BLaER1 (cell line): ENCODE data around the gene HEG1.

Source experiments
- H3K27ac ChIP-seq: shearing (Covaris generic); formaldehyde crosslinking; 2 replicates; pipeline ENCODE4 v1.8.1; 2022
- H3K27me3 ChIP-seq: shearing (Covaris generic); formaldehyde crosslinking; 2 replicates; pipeline ENCODE4 v1.8.1; 2022
- H3K36me3 ChIP-seq: shearing (Covaris generic); formaldehyde crosslinking; 2 replicates; pipeline ENCODE4 v1.8.1; 2022
- H3K4me1 ChIP-seq: shearing (Covaris generic); formaldehyde crosslinking; 2 replicates; pipeline ENCODE4 v1.8.1; 2022
- H3K4me2 ChIP-seq: shearing (Covaris generic); formaldehyde crosslinking; 2 replicates; pipeline ENCODE4 v1.8.1; 2022
- H3K4me3 ChIP-seq: shearing (Covaris generic); formaldehyde crosslinking; 2 replicates; pipeline ENCODE4 v1.8.1; 2022
- H3K9ac ChIP-seq: shearing (Covaris generic); formaldehyde crosslinking; 2 replicates; pipeline ENCODE4 v1.8.1; 2022
- H3K9me3 ChIP-seq: shearing (Covaris generic); formaldehyde crosslinking; 2 replicates; pipeline ENCODE4 v1.8.1; 2022
- H4K20me1 ChIP-seq: shearing (Covaris generic); formaldehyde crosslinking; 2 replicates; pipeline ENCODE4 v1.8.1; 2022
- Cebpa-rat ChIP-seq: shearing (Covaris generic); IDR thresholded peaks from 2 replicates; pipeline ENCODE4 v1.8.1; 2022

HEG1 gene

GRCh38 chr3:124978627-124979026 lies 77.2 kb downstream of the HEG1 start:
- H3K9me3 ChIP-seq, result no peaks in the 10 kb centered on the region
- no peak overlapping the region for H3K27ac ChIP-seq
- no peak overlapping the region for H3K4me2 ChIP-seq
- H3K27me3 ChIP-seq, result no peaks in the 10 kb centered on the region
- H3K9ac ChIP-seq, result no peak overlapping the region
- H4K20me1 ChIP-seq, result no peaks in the 10 kb centered on the region
- H3K36me3 ChIP-seq, result peaks cover 22% of the 10 kb centered on the region
- H3K4me1 ChIP-seq, result peaks cover 19% of the 10 kb centered on the region
- no peak for TF ChIP-seq Cebpa-rat
- H3K4me3 ChIP-seq, result no peak overlapping the region

- H3K4me2 ChIP-seq, result no peak overlapping the region
- H3K27me3 ChIP-seq, result no peaks in the 10 kb centered on the region
- H4K20me1 ChIP-seq, result no peaks in the 10 kb centered on the region
- H3K9me3 ChIP-seq, result no peaks in the 10 kb centered on the region
- H3K9ac ChIP-seq, result no peak overlapping the region
- TF ChIP-seq Cebpa-rat, result no peak
- peaks cover 18% of the 10 kb centered on the region for H3K36me3 ChIP-seq
- H3K4me1 ChIP-seq, result 0 out of 2 replicates have a peak, but pooled peaks cover 2% of the 10 kb centered on the region
- no peak overlapping the region for H3K4me3 ChIP-seq
- H3K27ac ChIP-seq, result no peak overlapping the region
Observed at GRCh38 chr3:124976383-124976782, 79.4 kb downstream of the HEG1 start.

- Histone ChIP-seq H3K27me3 (no peaks in the 10 kb centered on the region), H3K9me3 (no peaks in the 10 kb centered on the region), H3K4me3 (no peak overlapping the region), H4K20me1 (no peaks in the 10 kb centered on the region), H3K36me3 (peaks cover 27% of the 10 kb centered on the region), H3K27ac (no peak overlapping the region), H3K4me1 (peaks cover 10% of the 10 kb centered on the region), H3K9ac (no peak overlapping the region), H3K4me2 (no peak overlapping the region)
- TF ChIP-seq Cebpa-rat, result no peak
Observed at GRCh38 chr3:124974691-124975090, 81.1 kb downstream of the HEG1 start.

GRCh38 chr3:124973290-124973689 lies 82.5 kb downstream of the HEG1 start:
- no peaks in the 10 kb centered on the region for H3K9me3 ChIP-seq
- no peaks in the 10 kb centered on the region for H3K27me3 ChIP-seq
- H3K9ac ChIP-seq, result no peak overlapping the region
- no peak for TF ChIP-seq Cebpa-rat
- H3K36me3 ChIP-seq, result peaks cover 27% of the 10 kb centered on the region
- H3K4me2 ChIP-seq, result no peak overlapping the region
- no peak overlapping the region for H3K27ac ChIP-seq
- H3K4me3 ChIP-seq, result no peak overlapping the region
- H3K4me1 ChIP-seq, result peaks cover 24% of the 10 kb centered on the region
- no peaks in the 10 kb centered on the region for H4K20me1 ChIP-seq

GRCh38 chr3:124972457-124972856 lies 83.3 kb downstream of the HEG1 start:
- Histone ChIP-seq H3K27me3 (no peaks in the 10 kb centered on the region), H3K9me3 (no peaks in the 10 kb centered on the region), H3K27ac (no peak overlapping the region), H3K4me3 (no peak overlapping the region), H3K36me3 (peaks cover 27% of the 10 kb centered on the region), H4K20me1 (no peaks in the 10 kb centered on the region), H3K9ac (no peak overlapping the region), H3K4me1 (peaks cover 32% of the 10 kb centered on the region), H3K4me2 (no peak overlapping the region)
- no peak for TF ChIP-seq Cebpa-rat

GRCh38 chr3:124969963-124970722 lies 85.7 kb downstream of the HEG1 start:
- no peaks in the 10 kb centered on the region for H3K27me3 ChIP-seq
- no peaks in the 10 kb centered on the region for H4K20me1 ChIP-seq
- H3K4me2 ChIP-seq, result peak overlapping the region; percentile 66
- no peak for TF ChIP-seq Cebpa-rat
- H3K27ac ChIP-seq, result no peak overlapping the region
- H3K4me1 ChIP-seq, result peaks cover 34% of the 10 kb centered on the region
- no peak overlapping the region for H3K9ac ChIP-seq
- no peak overlapping the region for H3K4me3 ChIP-seq
- peaks cover 16% of the 10 kb centered on the region for H3K36me3 ChIP-seq
- no peaks in the 10 kb centered on the region for H3K9me3 ChIP-seq

- Histone ChIP-seq H3K27ac (peak overlapping the region; percentile 2; the same call in 1 of the 2 replicates), H3K36me3 (peaks cover 16% of the 10 kb centered on the region), H3K9me3 (no peaks in the 10 kb centered on the region), H3K4me3 (no peak overlapping the region), H3K27me3 (no peaks in the 10 kb centered on the region), H3K9ac (no peak overlapping the region), H4K20me1 (no peaks in the 10 kb centered on the region), H3K4me2 (peak overlapping the region; percentile 66), H3K4me1 (peaks cover 35% of the 10 kb centered on the region)
- TF ChIP-seq Cebpa-rat, result no peak
Observed at GRCh38 chr3:124969190-124969589, 86.6 kb downstream of the HEG1 start.

GRCh38 chr3:124967964-124968363 lies 87.8 kb downstream of the HEG1 start:
- H3K4me2 ChIP-seq, result peak overlapping the region; percentile 66
- peaks cover 16% of the 10 kb centered on the region for H3K36me3 ChIP-seq
- no peak overlapping the region for H3K4me3 ChIP-seq
- H3K27ac ChIP-seq, result no peak overlapping the region
- H3K27me3 ChIP-seq, result no peaks in the 10 kb centered on the region
- H4K20me1 ChIP-seq, result no peaks in the 10 kb centered on the region
- H3K4me1 ChIP-seq, result peaks cover 48% of the 10 kb centered on the region
- no peak for TF ChIP-seq Cebpa-rat
- no peak overlapping the region for H3K9ac ChIP-seq
- no peaks in the 10 kb centered on the region for H3K9me3 ChIP-seq

GRCh38 chr3:124966521-124967445 lies 89.0 kb downstream of the HEG1 start:
- H3K4me1 ChIP-seq, result peaks cover 59% of the 10 kb centered on the region
- no peak overlapping the region for H3K9ac ChIP-seq
- no peak overlapping the region for H3K27ac ChIP-seq
- no peaks in the 10 kb centered on the region for H4K20me1 ChIP-seq
- TF ChIP-seq Cebpa-rat, result no peak
- H3K9me3 ChIP-seq, result peaks cover 10% of the 10 kb centered on the region; the same call in 1 of the 2 replicates
- peaks cover 13% of the 10 kb centered on the region for H3K36me3 ChIP-seq
- no peak overlapping the region for H3K4me2 ChIP-seq
- no peak overlapping the region for H3K4me3 ChIP-seq
- H3K27me3 ChIP-seq, result no peaks in the 10 kb centered on the region

- Histone ChIP-seq H3K9me3 (peaks cover 16% of the 10 kb centered on the region; the same call in 1 of the 2 replicates), H3K9ac (no peak overlapping the region), H3K4me3 (no peak overlapping the region), H3K27ac (no peak overlapping the region), H3K4me2 (no peak overlapping the region), H3K4me1 (peaks cover 67% of the 10 kb centered on the region), H3K27me3 (no peaks in the 10 kb centered on the region), H4K20me1 (no peaks in the 10 kb centered on the region), H3K36me3 (peaks cover 4% of the 10 kb centered on the region)
- TF ChIP-seq Cebpa-rat, result no peak
Observed at GRCh38 chr3:124965413-124965812, 90.4 kb downstream of the HEG1 start.
